HepG2 (cell line): Measurements from ENCODE around the gene OLAH. TPM values are rescaled to one million over a fixed set of nuclear protein-coding genes. Genes with fewer than 3 reads are reported as not detected.

Experiments
- AHR ChIP-seq: IDR thresholded peaks from 2 replicates; pipeline ENCODE4 v1.6.1; 2018; ENCODE audit warnings: missing genetic modification reagents, missing compliant biosample characterization
- CBX5 ChIP-seq: sonication (generic); formaldehyde crosslinking; IDR thresholded peaks from 2 replicates; pipeline ENCODE4 v1.4.0; 2020; ENCODE audit warnings: missing genetic modification reagents, borderline replicate concordance
- HDAC6 ChIP-seq: fragments of 200-600 bp; sonication (generic); IDR thresholded peaks from 2 replicates; pipeline ENCODE4 v1.7.0; 2017; ENCODE audit warnings: mild to moderate bottlenecking, antibody characterized with exemption, low read length, low read depth
- HOXA7 ChIP-seq: sonication (generic); formaldehyde crosslinking; IDR thresholded peaks from 2 replicates; pipeline ENCODE4 v1.8.1; 2022; ENCODE audit warnings: mild to moderate bottlenecking, missing genetic modification reagents, moderate library complexity
- KDM2A ChIP-seq: sonication (generic); formaldehyde crosslinking; IDR thresholded peaks from 2 replicates; pipeline ENCODE4 v1.4.0; 2020; ENCODE audit warnings: low read depth, missing genetic modification reagents, borderline replicate concordance
- MAZ ChIP-seq, 2 experiments: sonication (generic) in 1 of 2; formaldehyde crosslinking in 1 of 2; IDR thresholded peaks; 2 replicates each; pipeline versions ENCODE4 v1.5.0 to v1.6.1; 2012 to 2020; ENCODE audit warnings: low read depth in 2 of 2, mild to moderate bottlenecking in 2 of 2, borderline replicate concordance in 1 of 2, improper control_type of control experiment in 1 of 2, low read length in 1 of 2, missing genetic modification reagents in 1 of 2, moderate library complexity in 1 of 2
- NCOA2 ChIP-seq: sonication (generic); formaldehyde crosslinking; IDR thresholded peaks from 2 replicates; pipeline ENCODE4 v1.8.0; 2022; ENCODE audit warnings: inconsistent platforms
- SAP130 ChIP-seq: IDR thresholded peaks from 2 replicates; pipeline ENCODE4 v1.6.1; 2016; ENCODE audit warnings: low read depth
- SRSF4 ChIP-seq: fragments of 200-400 bp; formaldehyde crosslinking; IDR thresholded peaks from one replicate; pipeline ENCODE4 v1.6.1; 2018; ENCODE audit warnings: mild to moderate bottlenecking, low read depth, low read length, moderate library complexity; ENCODE audit not compliant: poor library complexity, severe bottlenecking
- TAF15 ChIP-seq: fragments of 200-400 bp; formaldehyde crosslinking; IDR thresholded peaks from one replicate; pipeline ENCODE4 v1.6.1; 2018; ENCODE audit warnings: mild to moderate bottlenecking, low read depth, low read length; ENCODE audit not compliant: poor library complexity, severe bottlenecking
- ZBTB20 ChIP-seq: sonication (generic); formaldehyde crosslinking; IDR thresholded peaks from 2 replicates; pipeline ENCODE4 v1.8.1; 2023; ENCODE audit warnings: missing genetic modification reagents, low read depth, mild to moderate bottlenecking, borderline replicate concordance
- ZFP62 ChIP-seq: sonication (generic); formaldehyde crosslinking; IDR thresholded peaks from 2 replicates; pipeline ENCODE4 v1.4.0; 2020; ENCODE audit warnings: missing genetic modification reagents
- ZMYM3 ChIP-seq: sonication (generic); formaldehyde crosslinking; IDR thresholded peaks from 2 replicates; pipeline ENCODE4 v1.5.1; 2020; ENCODE audit warnings: mild to moderate bottlenecking, missing genetic modification reagents
- ZNF547 ChIP-seq: sonication (generic); formaldehyde crosslinking; IDR thresholded peaks from 2 replicates; pipeline ENCODE4 v1.5.1; 2020; ENCODE audit warnings: mild to moderate bottlenecking, missing genetic modification reagents
- ZNF557 ChIP-seq: sonication (generic); formaldehyde crosslinking; IDR thresholded peaks from 2 replicates; pipeline ENCODE4 v1.4.0; 2020; ENCODE audit warnings: missing genetic modification reagents
- ZNF570 ChIP-seq: sonication (generic); formaldehyde crosslinking; IDR thresholded peaks from 2 replicates; pipeline ENCODE4 v1.4.0; 2020; ENCODE audit warnings: mild to moderate bottlenecking, missing genetic modification reagents, borderline replicate concordance
- ZNF652 ChIP-seq: IDR thresholded peaks from 2 replicates; pipeline ENCODE4 v1.6.1; 2016; ENCODE audit warnings: low read depth, borderline replicate concordance
- ZNF670 ChIP-seq: sonication (generic); formaldehyde crosslinking; IDR thresholded peaks from 2 replicates; pipeline ENCODE4 v1.8.0; 2022; ENCODE audit warnings: mild to moderate bottlenecking, missing genetic modification reagents, borderline replicate concordance
- ZNF75D ChIP-seq: sonication (generic); formaldehyde crosslinking; IDR thresholded peaks from 2 replicates; pipeline ENCODE4 v1.8.1; 2023; ENCODE audit warnings: missing genetic modification reagents, mild to moderate bottlenecking, borderline replicate concordance
- polyA plus RNA-seq, 8 experiments: library from polyadenylated mRNA; depleted of rRNA in 3 of 8; stranded (reverse) in 7 of 8; unstranded in 1 of 8; fragments of >200 nt; fragmentation: Illumina TruSeq in 4 of 8; extraction: Trizol in 4 of 8; gene quantifications; 2 replicates each; pipeline versions ENCODE4 v1.2.1 to v1.2.3, GENCODE V29; 2011 to 2016; ENCODE audit warnings: low read depth in 4 of 8, missing spikeins in 1 of 8, mixed read lengths in 1 of 8; ENCODE audit not compliant: insufficient read depth in 1 of 8
- total RNA-seq, 5 experiments: library from RNA; depleted of rRNA; stranded (reverse); fragments of >200 nt; fragmentation: Illumina TruSeq; extraction: Trizol; gene quantifications; 2 replicates each; pipeline ENCODE4 v1.2.3, GENCODE V29; 2016; ENCODE audit warnings: low read depth in 1 of 5
- TF ChIP-seq, protein P1 (sequence below): sonication (generic); formaldehyde crosslinking; IDR thresholded peaks from 2 replicates; pipeline ENCODE4 v1.4.0; 2020; ENCODE audit warnings: missing genetic modification reagents
- TF ChIP-seq, protein P2 (sequence below): sonication (generic); formaldehyde crosslinking; IDR thresholded peaks from 2 replicates; pipeline ENCODE4 v1.8.1; 2023; ENCODE audit warnings: mild to moderate bottlenecking, missing genetic modification reagents, borderline replicate concordance
- TF ChIP-seq, protein P3 (sequence below): sonication (generic); formaldehyde crosslinking; IDR thresholded peaks from 2 replicates; pipeline ENCODE4 v1.9.0; 2021; ENCODE audit warnings: missing genetic modification reagents, borderline replicate concordance
- TF ChIP-seq, protein P4 (sequence below): sonication (generic); formaldehyde crosslinking; IDR thresholded peaks from 2 replicates; pipeline ENCODE4 v1.5.0; 2020; ENCODE audit warnings: mild to moderate bottlenecking, missing genetic modification reagents, borderline replicate concordance

OLAH gene
- total and polyA plus RNA-seq, 2 of the 13 experiments (the other 11 are each of a cell fraction or from before 2014, with no cell fraction given) = 0.13 TPM; not detected in 1

DNA sequence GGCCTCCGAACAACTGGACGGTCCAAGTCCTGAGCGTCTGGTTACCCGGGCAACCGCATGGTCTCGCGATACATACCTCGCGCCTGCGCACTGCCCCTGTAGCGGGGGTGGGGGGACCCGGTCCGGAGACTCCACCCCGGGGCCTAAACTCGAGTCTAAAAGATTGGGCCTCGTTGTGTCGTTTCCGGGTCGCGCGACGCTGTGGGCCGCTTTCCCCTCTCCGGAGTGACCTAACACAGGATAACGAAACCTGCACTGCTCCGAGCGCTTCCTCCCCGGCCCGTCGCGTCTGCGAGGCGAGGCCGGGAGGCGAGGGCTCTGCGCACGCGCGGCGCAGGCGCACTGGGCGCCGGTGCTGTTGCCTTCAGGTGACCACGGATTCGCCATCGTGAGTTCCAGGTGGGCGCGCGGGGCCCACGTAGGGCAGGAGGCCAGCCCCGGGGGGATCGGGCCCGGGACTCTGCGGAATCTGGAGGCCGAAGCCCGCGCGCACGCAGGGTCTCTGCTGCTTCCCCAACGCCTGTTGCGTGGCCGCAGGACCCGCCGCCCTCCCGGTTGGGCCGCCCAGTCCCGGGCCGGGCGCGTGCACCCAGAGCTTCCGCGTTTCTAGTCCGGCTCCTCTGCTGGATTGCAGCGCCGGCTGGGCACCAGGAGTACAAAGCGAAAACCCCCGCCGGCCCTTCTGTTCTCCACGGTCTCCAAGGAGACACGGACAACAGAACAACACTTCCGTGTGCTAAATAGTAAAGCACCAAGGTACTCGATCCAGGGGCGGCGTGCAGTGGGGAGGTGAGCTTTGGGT is 53.5 kb downstream of the OLAH start, which contains the start of gene RPP38 (continued):
- TF ChIP-seq, protein P1, sequence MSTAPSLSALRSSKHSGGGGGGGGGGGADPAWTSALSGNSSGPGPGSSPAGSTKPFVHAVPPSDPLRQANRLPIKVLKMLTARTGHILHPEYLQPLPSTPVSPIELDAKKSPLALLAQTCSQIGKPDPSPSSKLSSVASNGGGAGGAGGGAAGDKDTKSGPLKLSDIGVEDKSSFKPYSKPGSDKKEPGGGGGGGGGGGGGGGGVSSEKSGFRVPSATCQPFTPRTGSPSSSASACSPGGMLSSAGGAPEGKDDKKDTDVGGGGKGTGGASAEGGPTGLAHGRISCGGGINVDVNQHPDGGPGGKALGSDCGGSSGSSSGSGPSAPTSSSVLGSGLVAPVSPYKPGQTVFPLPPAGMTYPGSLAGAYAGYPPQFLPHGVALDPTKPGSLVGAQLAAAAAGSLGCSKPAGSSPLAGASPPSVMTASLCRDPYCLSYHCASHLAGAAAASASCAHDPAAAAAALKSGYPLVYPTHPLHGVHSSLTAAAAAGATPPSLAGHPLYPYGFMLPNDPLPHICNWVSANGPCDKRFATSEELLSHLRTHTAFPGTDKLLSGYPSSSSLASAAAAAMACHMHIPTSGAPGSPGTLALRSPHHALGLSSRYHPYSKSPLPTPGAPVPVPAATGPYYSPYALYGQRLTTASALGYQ (CRISPR knock-in tag) = peak; percentile 25; the same call in 1 of the 2 replicates
- TF ChIP-seq NCOA2 (CRISPR knock-in tag) (no peak), AHR (0 out of 2 replicates have a peak, but pooled peaks have one; percentile 80), HOXA7 (no peak), ZNF670 (CRISPR knock-in tag) (no peak), ZNF570 (CRISPR knock-in tag) (0 out of 2 replicates have a peak, but pooled peaks have one; percentile 43), ZNF652 (no peak), SAP130 (peak; percentile 74), ZNF75D (CRISPR knock-in tag) (no peak), CBX5 (CRISPR knock-in tag) (no peak), ZBTB20 (CRISPR knock-in tag) (no peak), ZMYM3 (CRISPR knock-in tag) (no peak), KDM2A (CRISPR knock-in tag) (peak; percentile 95), ZNF557 (0 out of 2 replicates have a peak, but pooled peaks have one; percentile 34), ZNF547 (CRISPR knock-in tag) (peak; percentile 98), TAF15 (no peak), HDAC6 (no peak), MAZ (IDR thresholded peaks at IDR 0.05; ENCODE audit: borderline replicate concordance, low read depth, low read length) (peak; percentile 25; the same call in 1 of the 2 replicates), MAZ (CRISPR knock-in tag; IDR thresholded peaks at IDR 0.05; ENCODE audit: low read depth) (peak; percentile 75; the same call in 1 of the 2 replicates), ZFP62 (CRISPR knock-in tag) (no peak), SRSF4 (no peak)
- TF ChIP-seq, protein P2, sequence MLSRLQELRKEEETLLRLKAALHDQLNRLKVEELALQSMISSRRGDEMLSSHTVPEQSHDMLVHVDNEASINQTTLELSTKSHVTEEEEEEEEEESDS (CRISPR knock-in tag) = peak; percentile 91; the same call in 1 of the 2 replicates
- TF ChIP-seq, protein P3, sequence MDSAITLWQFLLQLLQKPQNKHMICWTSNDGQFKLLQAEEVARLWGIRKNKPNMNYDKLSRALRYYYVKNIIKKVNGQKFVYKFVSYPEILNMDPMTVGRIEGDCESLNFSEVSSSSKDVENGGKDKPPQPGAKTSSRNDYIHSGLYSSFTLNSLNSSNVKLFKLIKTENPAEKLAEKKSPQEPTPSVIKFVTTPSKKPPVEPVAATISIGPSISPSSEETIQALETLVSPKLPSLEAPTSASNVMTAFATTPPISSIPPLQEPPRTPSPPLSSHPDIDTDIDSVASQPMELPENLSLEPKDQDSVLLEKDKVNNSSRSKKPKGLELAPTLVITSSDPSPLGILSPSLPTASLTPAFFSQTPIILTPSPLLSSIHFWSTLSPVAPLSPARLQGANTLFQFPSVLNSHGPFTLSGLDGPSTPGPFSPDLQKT (CRISPR knock-in tag) = no peak
- TF ChIP-seq, protein P4, sequence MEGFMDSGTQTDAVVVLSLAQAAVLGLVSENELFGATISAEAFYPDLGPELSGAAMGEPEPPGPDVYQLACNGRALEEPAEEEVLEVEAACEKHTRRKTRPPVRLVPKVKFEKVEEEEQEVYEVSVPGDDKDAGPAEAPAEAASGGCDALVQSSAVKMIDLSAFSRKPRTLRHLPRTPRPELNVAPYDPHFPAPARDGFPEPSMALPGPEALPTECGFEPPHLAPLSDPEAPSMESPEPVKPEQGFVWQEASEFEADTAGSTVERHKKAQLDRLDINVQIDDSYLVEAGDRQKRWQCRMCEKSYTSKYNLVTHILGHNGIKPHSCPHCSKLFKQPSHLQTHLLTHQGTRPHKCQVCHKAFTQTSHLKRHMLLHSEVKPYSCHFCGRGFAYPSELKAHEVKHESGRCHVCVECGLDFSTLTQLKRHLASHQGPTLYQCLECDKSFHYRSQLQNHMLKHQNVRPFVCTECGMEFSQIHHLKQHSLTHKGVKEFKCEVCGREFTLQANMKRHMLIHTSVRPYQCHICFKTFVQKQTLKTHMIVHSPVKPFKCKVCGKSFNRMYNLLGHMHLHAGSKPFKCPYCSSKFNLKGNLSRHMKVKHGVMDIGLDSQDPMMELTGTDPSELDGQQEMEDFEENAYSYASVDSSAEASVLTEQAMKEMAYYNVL (CRISPR knock-in tag) = no peak; the same call in 1 of the 2 replicates
